ENCODE data around the gene FOSB.

DNA sequence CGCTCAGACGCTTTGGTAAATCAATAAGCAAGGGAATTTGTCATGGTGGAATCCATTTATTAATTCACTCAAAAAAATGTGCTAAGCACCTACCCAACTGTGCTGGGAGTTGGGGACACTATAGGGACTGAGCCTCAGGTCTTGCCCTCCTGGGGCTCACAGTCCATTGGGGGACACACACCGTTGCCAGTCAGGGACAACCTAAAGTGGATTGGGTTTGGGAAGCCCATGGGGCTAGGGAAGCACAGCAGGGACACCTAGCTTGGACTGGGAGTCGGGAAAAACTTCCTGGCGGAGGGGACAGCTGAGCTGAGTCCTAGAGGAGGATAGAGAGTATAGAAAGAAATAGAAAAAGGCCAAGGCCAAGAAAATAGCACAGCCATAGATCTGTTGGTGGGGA is 8.5 kb downstream of the FOSB start:
- TF ChIP-seq, protein P1, sequence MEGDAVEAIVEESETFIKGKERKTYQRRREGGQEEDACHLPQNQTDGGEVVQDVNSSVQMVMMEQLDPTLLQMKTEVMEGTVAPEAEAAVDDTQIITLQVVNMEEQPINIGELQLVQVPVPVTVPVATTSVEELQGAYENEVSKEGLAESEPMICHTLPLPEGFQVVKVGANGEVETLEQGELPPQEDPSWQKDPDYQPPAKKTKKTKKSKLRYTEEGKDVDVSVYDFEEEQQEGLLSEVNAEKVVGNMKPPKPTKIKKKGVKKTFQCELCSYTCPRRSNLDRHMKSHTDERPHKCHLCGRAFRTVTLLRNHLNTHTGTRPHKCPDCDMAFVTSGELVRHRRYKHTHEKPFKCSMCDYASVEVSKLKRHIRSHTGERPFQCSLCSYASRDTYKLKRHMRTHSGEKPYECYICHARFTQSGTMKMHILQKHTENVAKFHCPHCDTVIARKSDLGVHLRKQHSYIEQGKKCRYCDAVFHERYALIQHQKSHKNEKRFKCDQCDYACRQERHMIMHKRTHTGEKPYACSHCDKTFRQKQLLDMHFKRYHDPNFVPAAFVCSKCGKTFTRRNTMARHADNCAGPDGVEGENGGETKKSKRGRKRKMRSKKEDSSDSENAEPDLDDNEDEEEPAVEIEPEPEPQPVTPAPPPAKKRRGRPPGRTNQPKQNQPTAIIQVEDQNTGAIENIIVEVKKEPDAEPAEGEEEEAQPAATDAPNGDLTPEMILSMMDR (IDR thresholded peaks at IDR 0.05), result no peak
- TF ChIP-seq, protein P2, sequence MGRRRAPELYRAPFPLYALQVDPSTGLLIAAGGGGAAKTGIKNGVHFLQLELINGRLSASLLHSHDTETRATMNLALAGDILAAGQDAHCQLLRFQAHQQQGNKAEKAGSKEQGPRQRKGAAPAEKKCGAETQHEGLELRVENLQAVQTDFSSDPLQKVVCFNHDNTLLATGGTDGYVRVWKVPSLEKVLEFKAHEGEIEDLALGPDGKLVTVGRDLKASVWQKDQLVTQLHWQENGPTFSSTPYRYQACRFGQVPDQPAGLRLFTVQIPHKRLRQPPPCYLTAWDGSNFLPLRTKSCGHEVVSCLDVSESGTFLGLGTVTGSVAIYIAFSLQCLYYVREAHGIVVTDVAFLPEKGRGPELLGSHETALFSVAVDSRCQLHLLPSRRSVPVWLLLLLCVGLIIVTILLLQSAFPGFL (CRISPR knock-in tag; IDR thresholded peaks at IDR 0.05; ENCODE audit: borderline replicate concordance), result no peak
- TF ChIP-seq, protein P3, sequence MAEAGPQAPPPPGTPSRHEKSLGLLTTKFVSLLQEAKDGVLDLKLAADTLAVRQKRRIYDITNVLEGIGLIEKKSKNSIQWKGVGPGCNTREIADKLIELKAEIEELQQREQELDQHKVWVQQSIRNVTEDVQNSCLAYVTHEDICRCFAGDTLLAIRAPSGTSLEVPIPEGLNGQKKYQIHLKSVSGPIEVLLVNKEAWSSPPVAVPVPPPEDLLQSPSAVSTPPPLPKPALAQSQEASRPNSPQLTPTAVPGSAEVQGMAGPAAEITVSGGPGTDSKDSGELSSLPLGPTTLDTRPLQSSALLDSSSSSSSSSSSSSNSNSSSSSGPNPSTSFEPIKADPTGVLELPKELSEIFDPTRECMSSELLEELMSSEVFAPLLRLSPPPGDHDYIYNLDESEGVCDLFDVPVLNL (CRISPR knock-in tag; IDR thresholded peaks at IDR 0.05; ENCODE audit: borderline replicate concordance, low read depth), result no peak
